Esophagus squamous epithelium (tissue), 4 donors: Measurements from ENCODE around the gene DTX3.

Source experiments
- POLR2A ChIP-seq, 4 donors: fragments of 450-650 bp; IDR thresholded peaks; one replicate each; pipeline ENCODE4 v1.6.1; 2017; ENCODE audit warnings: antibody characterized with exemption in 4 of 4, mild to moderate bottlenecking in 4 of 4, moderate library complexity in 3 of 4
- TF ChIP-seq, protein P1 (sequence below), 6 experiments: fragments of 450-650 bp in 4 of 6; fragments of 200-600 bp in 2 of 6; sonication (generic) in 2 of 6; IDR thresholded peaks; one replicate each; pipeline ENCODE4 v1.5.1; 2016 to 2019; ENCODE audit warnings: antibody characterized with exemption in 6 of 6, mild to moderate bottlenecking in 4 of 6, moderate library complexity in 4 of 6

DNA sequence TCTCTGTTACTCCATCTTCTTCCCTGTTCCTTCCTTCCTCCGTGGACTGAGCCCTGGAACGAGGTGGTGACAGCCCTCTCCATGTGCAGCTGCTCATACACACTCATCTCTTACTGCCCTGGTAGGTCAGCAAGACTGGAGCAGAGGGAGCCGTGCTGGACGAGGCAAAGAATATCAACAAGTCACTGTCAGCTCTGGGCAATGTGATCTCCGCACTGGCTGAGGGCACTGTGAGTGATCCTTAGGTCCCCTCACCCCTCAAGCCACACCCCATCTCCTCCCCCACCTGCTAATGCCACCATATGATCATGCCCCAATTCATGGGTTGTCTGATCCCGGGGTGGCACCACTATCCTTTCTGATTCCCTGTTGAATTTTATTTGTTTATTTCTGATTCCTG, 35.8 kb upstream of the DTX3 start:
- TF ChIP-seq, protein P1, sequence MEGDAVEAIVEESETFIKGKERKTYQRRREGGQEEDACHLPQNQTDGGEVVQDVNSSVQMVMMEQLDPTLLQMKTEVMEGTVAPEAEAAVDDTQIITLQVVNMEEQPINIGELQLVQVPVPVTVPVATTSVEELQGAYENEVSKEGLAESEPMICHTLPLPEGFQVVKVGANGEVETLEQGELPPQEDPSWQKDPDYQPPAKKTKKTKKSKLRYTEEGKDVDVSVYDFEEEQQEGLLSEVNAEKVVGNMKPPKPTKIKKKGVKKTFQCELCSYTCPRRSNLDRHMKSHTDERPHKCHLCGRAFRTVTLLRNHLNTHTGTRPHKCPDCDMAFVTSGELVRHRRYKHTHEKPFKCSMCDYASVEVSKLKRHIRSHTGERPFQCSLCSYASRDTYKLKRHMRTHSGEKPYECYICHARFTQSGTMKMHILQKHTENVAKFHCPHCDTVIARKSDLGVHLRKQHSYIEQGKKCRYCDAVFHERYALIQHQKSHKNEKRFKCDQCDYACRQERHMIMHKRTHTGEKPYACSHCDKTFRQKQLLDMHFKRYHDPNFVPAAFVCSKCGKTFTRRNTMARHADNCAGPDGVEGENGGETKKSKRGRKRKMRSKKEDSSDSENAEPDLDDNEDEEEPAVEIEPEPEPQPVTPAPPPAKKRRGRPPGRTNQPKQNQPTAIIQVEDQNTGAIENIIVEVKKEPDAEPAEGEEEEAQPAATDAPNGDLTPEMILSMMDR (IDR thresholded peaks at IDR 0.05), result no peak
- no peak for TF ChIP-seq POLR2A (IDR thresholded peaks at IDR 0.05)
